Measurements from ENCODE around the gene CERK.
"Not testable (repeated sequence)": the region's sequence is repeated elsewhere in the genome, so short reads cannot be mapped to it uniquely, and the experiment has no call there.

Gene CERK

GRCh38 chr22:46748908-46749675 is 11.0 kb upstream of the CERK start:
- DNase-seq, result peak in 1 of 2 experiments; percentile 57

GRCh38 chr22:46748206-46748907 is 10.3 kb upstream of the CERK start:
- no peak for DNase-seq

- no peak for DNase-seq
These were observed 9.6 kb upstream of the CERK start for GRCh38 chr22:46747646-46748045.

- no peak for DNase-seq
These were observed 8.6 kb upstream of the CERK start for GRCh38 chr22:46746620-46747019.

- DNase-seq, result no peak
These were observed 8.1 kb upstream of the CERK start for GRCh38 chr22:46746192-46746591.

- no peak for DNase-seq
These were observed 6.5 kb upstream of the CERK start for GRCh38 chr22:46744581-46744980.

- no peak for DNase-seq
These were observed 4.6 kb upstream of the CERK start for GRCh38 chr22:46742576-46743221.

- DNase-seq, result no peak
These were observed 4.0 kb upstream of the CERK start for GRCh38 chr22:46741974-46742519.

GRCh38 chr22:46740910-46741780 is 3.1 kb upstream of the CERK start:
- no peak for DNase-seq

GRCh38 chr22:46739094-46739870 is 1.2 kb upstream of the CERK start:
- peak in 1 of 2 experiments; percentile 12 for DNase-seq

- no peak for DNase-seq
These were observed 618 bp upstream of the CERK start for GRCh38 chr22:46738647-46739093.

GRCh38 chr22:46737105-46737975 is 712 bp downstream of the CERK start:
- DNase-seq, result peak; percentile 28 to 36

GRCh38 chr22:46736705-46737104 is 1.3 kb downstream of the CERK start:
- no peak for DNase-seq

- no peak for DNase-seq
These were observed 2.1 kb downstream of the CERK start for GRCh38 chr22:46735747-46736608.

- peak; percentile 37 to 51 for DNase-seq
These were observed 3.1 kb downstream of the CERK start for GRCh38 chr22:46734830-46735453.

- DNase-seq, result not testable (repeated sequence)
These were observed 3.8 kb downstream of the CERK start for GRCh38 chr22:46734213-46734722.

- DNase-seq, result no peak
These were observed 5.5 kb downstream of the CERK start for GRCh38 chr22:46732513-46732912.

GRCh38 chr22:46732041-46732379 is 6.0 kb downstream of the CERK start:
- DNase-seq, result no peak

Measured in stimulated activated CD4-positive, alpha-beta T cell treated with anti-CD3 and anti-CD28 coated beads, Interleukin-4, amount 100 ng/mL, for 4 hours (primary cell).